Inflammatory macrophage (primary cell): ENCODE data around the gene AKT1.

Experiments
- DNase-seq, 2 donors: peaks; one replicate each; pipeline ENCODE4 v3.0.0-alpha.2; 2020 to 2022

The AKT1 gene

DNA sequence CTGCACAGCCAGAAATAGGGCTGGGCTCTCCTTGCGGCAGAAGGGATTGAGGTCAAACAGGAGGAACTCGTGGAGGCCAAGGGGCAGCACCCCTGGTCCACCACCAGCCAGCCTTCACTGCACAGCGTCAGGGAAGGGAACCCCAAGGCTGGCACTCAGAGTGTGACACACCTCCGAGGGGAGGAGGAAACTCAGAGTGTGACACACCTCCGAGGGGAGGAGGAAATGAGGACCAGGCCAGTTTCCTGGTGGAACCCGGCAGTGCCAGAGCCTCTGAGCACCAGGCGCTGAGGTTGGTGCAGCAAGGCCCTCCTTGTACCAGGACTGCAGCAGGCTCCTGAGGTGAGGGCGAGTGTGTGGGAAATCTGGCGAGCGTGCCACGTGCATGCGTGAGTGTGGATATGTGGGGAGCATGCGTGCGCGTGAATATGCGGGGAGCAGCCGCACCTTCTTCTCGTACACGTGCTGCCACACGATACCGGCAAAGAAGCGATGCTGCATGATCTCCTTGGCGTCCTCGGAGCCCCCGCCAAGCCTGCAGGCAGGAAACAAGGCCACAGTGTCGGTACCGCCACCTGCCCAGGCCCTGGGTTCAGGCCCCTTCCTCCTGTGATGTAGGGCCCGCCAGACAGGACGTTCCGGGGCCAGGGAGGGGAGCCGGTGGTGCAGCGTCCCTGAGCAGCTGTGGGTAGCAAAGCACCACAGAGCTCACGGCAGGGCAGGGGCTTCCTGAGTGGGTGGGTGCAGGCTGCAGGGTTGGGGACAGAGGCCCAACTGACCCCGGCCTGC lies 23.4 kb downstream of the AKT1 start:
- no peak for DNase-seq

GRCh38 chr14:104771374-104771773 lies 24.2 kb downstream of the AKT1 start:
- DNase-seq = no peak

DNA sequence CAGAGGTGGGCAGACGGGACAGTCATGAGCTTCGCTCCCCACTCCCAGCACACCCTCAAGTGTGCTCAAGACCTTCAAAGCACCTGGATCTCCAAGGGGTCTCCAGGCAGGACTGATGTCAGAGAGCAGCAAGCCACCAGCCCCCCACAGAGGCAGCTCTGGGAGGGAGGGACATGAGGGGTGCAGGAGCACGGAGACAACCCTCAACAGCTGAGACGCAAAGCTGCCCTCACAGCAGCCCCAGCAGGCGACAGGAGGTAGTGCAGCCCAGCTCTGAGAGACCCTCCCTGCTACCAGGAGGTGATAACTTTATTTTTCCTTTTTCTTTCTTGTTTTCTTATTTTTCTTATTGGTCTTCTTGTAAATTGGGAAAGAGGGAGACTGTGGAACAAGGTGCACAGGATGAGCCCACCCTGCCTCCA lies 24.7 kb downstream of the AKT1 start:
- DNase-seq = no peak

- no peak for DNase-seq
Observed at GRCh38 chr14:104770072-104770579, 25.4 kb downstream of the AKT1 start.

- no peak for DNase-seq
Observed at GRCh38 chr14:104769324-104770071, 26.1 kb downstream of the AKT1 start.

- peak; percentile 84 to 87 for DNase-seq
Observed at GRCh38 chr14:104768437-104769323, 26.9 kb downstream of the AKT1 start.

DNA sequence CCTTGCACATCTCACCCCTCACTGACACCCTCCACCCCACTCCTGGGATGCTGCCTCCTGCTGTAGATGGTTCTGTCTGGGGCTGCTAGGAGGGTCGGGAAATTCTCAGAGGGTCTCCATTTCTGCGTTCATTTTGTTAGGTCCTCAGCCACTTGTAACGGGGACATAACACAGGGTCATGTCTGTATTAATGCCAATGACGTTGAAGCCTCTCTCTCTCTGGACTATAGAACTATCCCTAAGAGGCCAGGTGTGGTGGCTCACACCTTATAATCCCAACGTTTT lies 28.0 kb downstream of the AKT1 start:
- no peak for DNase-seq

DNA sequence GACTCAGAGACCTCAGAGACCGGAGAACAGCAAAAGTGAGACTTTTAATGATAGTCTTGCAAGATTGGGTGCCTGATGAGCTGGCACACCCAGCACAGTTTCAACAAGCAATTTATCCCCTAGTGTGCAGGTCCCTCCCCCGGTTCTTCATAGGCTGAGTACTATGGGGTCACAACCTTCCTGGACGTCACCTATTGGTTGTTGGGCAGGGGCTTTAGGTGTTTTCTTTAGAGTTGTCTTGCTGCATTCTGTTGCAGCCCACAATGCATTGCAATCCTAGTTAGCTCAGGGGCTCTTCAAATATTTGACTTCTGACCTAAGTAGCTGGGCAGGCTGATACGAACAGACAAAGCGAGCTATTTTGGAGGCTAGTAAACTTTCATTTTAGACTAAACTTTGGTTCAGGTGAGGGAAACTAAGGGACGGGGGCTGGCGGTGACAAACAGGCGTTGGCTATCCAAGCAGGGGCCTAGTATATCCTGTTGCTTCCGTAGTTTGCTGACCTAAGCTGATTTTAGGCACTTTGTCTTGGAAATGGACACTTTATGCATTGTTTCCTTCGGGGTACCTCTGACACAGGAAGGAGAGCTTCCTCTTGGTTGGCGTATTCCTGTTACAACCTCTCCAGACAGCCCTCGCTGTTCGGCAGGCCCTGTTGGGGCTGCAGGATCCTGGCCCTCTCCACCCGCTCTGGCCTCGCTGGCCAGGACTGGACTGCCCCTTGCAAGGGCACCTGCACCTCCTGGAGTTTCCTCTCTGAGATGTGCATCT lies 28.5 kb downstream of the AKT1 start:
- no peak for DNase-seq

GRCh38 chr14:104766256-104766862 lies 29.2 kb downstream of the AKT1 start:
- DNase-seq = no peak

DNA sequence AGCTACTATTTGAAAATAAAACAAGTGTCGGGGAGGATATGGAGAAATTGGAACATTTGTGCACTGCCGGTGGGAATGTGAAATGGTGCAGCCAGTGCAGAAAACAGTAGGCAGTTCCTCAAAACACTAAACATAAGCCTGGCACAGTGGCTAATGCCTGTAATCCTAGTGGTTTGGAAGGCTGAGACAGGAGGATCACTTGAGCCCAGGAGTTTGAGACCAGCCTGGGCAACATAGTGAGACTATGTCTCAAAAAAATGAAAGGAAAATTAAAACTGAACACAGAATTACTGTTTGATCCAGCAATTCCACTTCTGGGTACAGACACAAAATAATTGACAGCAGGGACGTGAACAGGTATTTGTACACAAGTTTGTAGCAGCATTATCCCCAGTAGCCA lies 30.0 kb downstream of the AKT1 start:
- DNase-seq = no peak

DNA sequence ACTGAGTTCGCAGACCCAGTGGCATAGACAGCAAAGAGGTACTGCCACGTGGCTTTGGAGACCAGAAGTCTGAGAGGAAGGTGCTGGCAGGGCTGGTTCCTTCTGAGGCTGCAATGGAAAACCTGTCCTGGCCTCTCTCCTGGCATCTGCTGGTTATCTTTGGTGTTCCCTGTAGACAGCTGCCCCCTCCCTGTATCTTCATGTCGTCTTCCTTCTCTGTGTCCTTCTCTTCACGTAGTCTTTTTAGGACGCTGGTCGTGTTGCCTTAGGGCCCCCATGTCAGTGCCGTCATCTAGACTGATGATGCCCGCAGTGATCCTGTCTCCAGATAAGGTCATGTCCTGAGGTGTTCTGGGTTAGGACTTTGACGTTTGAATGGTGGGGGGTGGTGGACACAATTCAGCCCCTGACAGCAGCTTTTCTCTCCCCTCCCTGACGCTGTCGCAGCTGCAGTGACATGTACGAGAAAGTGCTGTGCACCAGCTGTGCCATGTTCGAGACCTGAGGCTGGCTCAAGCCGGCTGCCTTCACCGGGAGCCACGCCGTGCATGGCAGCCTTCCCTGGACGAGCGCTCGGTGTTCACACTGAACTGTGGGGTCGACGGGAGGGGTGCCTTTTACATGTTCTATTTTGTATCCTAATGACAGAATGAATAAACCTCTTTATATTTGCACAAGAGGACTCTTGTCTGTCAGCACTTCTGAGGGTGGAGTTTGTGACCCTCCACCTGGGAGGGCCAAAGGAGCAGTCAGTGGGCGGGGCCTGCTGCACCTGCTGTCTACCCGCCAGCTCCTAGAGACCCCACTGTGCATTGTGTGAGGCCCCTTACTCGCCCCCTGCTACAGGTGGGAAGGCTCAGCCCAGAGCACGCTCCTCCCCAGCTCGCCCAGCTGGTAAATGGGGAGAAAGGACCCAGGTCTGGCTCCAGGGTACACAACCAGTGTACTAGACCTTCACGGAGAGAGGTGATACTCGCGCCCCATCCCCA lies 36.3 kb downstream of the AKT1 start:
- no peak for DNase-seq

DNA sequence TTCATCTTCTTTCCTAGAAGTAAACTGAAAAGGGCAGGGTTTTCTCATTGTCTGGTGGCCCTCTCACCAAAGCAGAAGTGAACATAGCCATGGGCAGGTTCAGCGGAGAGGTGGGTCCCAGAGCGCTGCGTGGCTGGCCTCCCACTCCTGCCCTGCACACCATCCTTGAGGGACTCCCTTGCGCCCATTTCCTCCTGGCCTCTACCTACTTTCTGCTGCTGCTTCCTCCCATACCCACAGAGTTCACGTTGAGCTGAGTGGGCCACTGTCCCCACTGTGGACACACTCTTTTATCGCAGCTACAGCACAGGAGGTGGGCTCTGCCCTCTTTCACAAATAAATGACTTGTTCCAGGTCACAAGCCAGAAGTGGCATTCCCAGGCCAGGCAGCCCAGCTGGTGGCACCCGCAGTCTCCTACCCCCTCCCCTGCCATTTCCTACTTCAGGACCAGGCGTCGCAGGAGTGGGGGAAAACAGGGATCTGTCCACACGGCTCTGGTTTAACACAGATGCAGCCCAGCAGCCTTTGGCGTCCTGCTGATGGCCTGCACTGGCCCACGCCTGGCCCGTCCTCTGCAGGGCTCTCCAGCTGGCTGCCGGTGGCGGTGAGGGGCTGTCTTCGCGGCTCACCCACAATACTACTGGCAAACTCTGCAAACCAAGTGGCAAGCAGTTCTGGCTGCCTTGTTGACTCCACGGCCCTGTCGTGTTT lies 37.7 kb downstream of the AKT1 start:
- no peak for DNase-seq

DNA sequence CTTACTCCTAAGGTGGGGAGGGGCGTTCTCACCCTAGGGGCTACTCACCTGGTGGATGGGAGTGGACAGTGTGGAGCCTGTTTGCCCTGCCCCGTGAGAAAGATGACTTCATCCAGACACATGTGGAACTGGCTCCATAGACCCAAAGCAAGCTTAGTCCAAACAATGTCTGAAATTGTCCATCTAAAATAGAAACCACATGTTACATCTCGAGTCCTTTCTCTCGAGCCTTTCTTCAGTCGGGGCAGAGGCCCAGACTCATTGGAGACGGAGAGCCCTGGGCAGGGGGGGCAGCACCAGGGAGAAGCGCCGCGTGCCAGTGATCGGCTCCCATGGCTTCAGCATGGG lies 38.3 kb downstream of the AKT1 start:
- DNase-seq = no peak

- no peak for DNase-seq
Observed at GRCh38 chr14:104756477-104757237, 38.9 kb downstream of the AKT1 start.

GRCh38 chr14:104755621-104756020 lies 39.9 kb downstream of the AKT1 start:
- DNase-seq = no peak

DNA sequence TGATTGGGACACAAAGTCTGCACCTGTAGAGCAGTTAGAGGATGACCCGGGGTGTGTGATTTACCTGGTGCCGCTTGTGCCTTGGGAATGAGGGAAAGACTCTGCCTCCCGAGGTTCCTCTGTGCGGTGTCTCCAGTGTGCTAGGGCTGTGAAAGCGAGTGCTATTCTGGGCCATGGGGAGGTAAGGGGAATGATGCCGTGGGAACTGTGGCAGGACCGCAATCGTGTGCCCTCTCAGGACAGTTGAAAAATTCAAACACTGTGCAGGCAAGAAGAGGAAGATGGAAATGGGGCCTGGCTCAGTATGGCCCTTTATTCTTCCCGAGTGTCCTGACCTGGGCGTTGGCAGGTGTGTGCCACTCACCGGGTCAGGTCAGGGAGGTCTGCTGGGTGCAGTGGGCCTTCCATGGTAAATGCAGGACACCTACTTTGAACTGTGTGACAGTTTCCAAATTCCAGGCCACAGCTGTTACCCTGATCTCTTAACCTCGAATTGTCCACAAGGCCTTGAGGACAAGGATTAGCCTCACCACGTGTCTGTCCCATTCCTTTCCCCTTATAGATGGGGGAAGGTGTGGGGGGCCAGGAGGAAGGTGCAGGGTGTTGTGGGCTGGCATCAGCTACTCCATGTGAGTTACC lies 41.2 kb downstream of the AKT1 start:
- no peak for DNase-seq

- no peak for DNase-seq
Observed at GRCh38 chr14:104753528-104754212, 41.9 kb downstream of the AKT1 start.
